GM23338 (cell line): ENCODE results near the gene MARCHF9. TPM values are rescaled to one million over a fixed set of nuclear protein-coding genes. Genes with fewer than 3 reads are reported as not detected.
"Not testable (repeated sequence)": the region's sequence is repeated elsewhere in the genome, so short reads cannot be mapped to it uniquely, and the experiment has no call there.

ENCODE experiments used
- ATAC-seq: fragments of 200-7000 bp; cut with Tn5 transposase; 3 replicates; pipeline ENCODE4 v1.9.1; 2020
- DNase-seq: peaks from one replicate; pipeline ENCODE4 v3.0.0-alpha.2; 2015; ENCODE audit warnings: low spot score
- H2AFZ ChIP-seq: fragments of 200-600 bp; sonication (generic); 2 replicates; pipeline ENCODE4 v1.8.0; 2016; ENCODE audit warnings: antibody characterized with exemption, mild to moderate bottlenecking, moderate library complexity
- H3F3A ChIP-seq: fragments of 200-600 bp; sonication (generic); replicated peaks from 2 replicates; pipeline ENCODE4 v1.8.0; 2017; ENCODE audit warnings: antibody characterized with exemption, mixed run types, low read depth
- H3K27ac ChIP-seq: fragments of 200-600 bp; sonication (generic); 2 replicates; pipeline ENCODE4 v1.6.1; 2016; ENCODE audit warnings: low read depth
- H3K27me3 ChIP-seq: fragments of 200-600 bp; sonication (generic); 2 replicates; pipeline ENCODE4 v1.8.0; 2016; ENCODE audit warnings: mild to moderate bottlenecking, mixed run types, moderate library complexity; ENCODE audit not compliant: insufficient read depth
- H3K36me3 ChIP-seq: fragments of 200-600 bp; sonication (generic); 2 replicates; pipeline ENCODE4 v1.8.0; 2016; ENCODE audit warnings: mild to moderate bottlenecking; ENCODE audit not compliant: insufficient read depth
- H3K4me1 ChIP-seq: fragments of 200-600 bp; sonication (generic); 2 replicates; pipeline ENCODE4 v1.8.0; 2016; ENCODE audit warnings: mild to moderate bottlenecking, moderate library complexity; ENCODE audit not compliant: insufficient read depth
- H3K4me2 ChIP-seq: fragments of 200-600 bp; sonication (generic); 2 replicates; pipeline ENCODE4 v1.7.1; 2017; ENCODE audit warnings: mixed run types
- H3K4me3 ChIP-seq: fragments of 200-600 bp; sonication (generic); 2 replicates; pipeline ENCODE4 v1.6.1; 2016; ENCODE audit warnings: mixed run types
- H3K79me2 ChIP-seq: fragments of 200-600 bp; sonication (generic); replicated peaks from 2 replicates; pipeline ENCODE4 v1.8.0; 2017; ENCODE audit warnings: mild to moderate bottlenecking; ENCODE audit not compliant: insufficient read depth
- H3K9me2 ChIP-seq: fragments of 200-600 bp; sonication (generic); 2 replicates; pipeline ENCODE4 v1.8.0; 2017; ENCODE audit not compliant: insufficient read depth
- H4K20me1 ChIP-seq: fragments of 200-600 bp; sonication (generic); replicated peaks from 2 replicates; pipeline ENCODE4 v1.8.0; 2017; ENCODE audit warnings: mild to moderate bottlenecking; ENCODE audit not compliant: insufficient read depth
- H3K27ac Mint-ChIP-seq: 2 replicates; pipeline ENCODE4 v1.8.0; 2020; ENCODE audit warnings: inconsistent platforms, mild to moderate bottlenecking, moderate library complexity, mixed read lengths
- H3K27me3 Mint-ChIP-seq: 3 replicates; pipeline ENCODE4 v1.8.0; 2022; ENCODE audit warnings: low read depth, mild to moderate bottlenecking, moderate library complexity, mixed read lengths, inconsistent platforms; ENCODE audit not compliant: insufficient read depth, poor library complexity
- H3K36me3 Mint-ChIP-seq: 3 replicates; pipeline ENCODE4 v1.8.0; 2021; ENCODE audit warnings: low read depth, mild to moderate bottlenecking, inconsistent platforms, moderate library complexity, mixed read lengths
- H3K4me1 Mint-ChIP-seq: 3 replicates; pipeline ENCODE4 v1.8.0; 2020; ENCODE audit warnings: mild to moderate bottlenecking, inconsistent platforms, mixed read lengths
- H3K4me3 Mint-ChIP-seq: 3 replicates; pipeline ENCODE4 v1.8.0; 2021; ENCODE audit warnings: moderate library complexity, mild to moderate bottlenecking, inconsistent platforms, mixed read lengths
- H3K9me3 Mint-ChIP-seq: 3 replicates; pipeline ENCODE4 v1.8.0; 2020; ENCODE audit warnings: moderate library complexity, mild to moderate bottlenecking, inconsistent platforms, mixed read lengths
- CREB1 ChIP-seq: fragments of 250-450 bp; sonication (Bioruptor Pico); IDR thresholded peaks from 2 replicates; pipeline ENCODE4 v1.5.0; 2020; ENCODE audit warnings: low read depth, mild to moderate bottlenecking, moderate library complexity
- EZH2phosphoT487 ChIP-seq: fragments of 200-600 bp; sonication (generic); IDR thresholded peaks from one replicate; pipeline ENCODE4 v1.8.1; 2018; ENCODE audit warnings: antibody characterized with exemption; ENCODE audit not compliant: unreplicated experiment
- ZNF462 ChIP-seq: fragments of 250-450 bp; sonication (Bioruptor Pico); IDR thresholded peaks from 2 replicates; pipeline ENCODE4 v1.5.0; 2020; ENCODE audit warnings: mild to moderate bottlenecking, moderate library complexity
- polyA plus RNA-seq: library from polyadenylated mRNA; unstranded; fragments of >200 nt; fragmentation: Nextera tagmentation; extraction: Ambion mirVana; gene quantifications from 2 replicates; pipeline ENCODE4 v1.2.1, GENCODE V29; 2016
- total RNA-seq: library from RNA; depleted of rRNA; stranded (reverse); fragments of >200 nt; shearing (Covaris generic); gene quantifications from 2 replicates; pipeline ENCODE4 v1.2.3, GENCODE V29; 2014

MARCHF9 gene
- total and polyA plus RNA-seq, 2 experiments from 2014 or later: 2.9 to 3.3 TPM

- no peak for TF ChIP-seq ZNF462 (CRISPR knock-in tag)
Observed at GRCh38 chr12:57713209-57713608, 41.7 kb upstream of the MARCHF9 start (continued).

- not testable (repeated sequence) for H2AFZ ChIP-seq, H3K9me2 ChIP-seq, H3K4me1 Mint-ChIP-seq, ATAC-seq, H3K9me3 Mint-ChIP-seq, H4K20me1 ChIP-seq, H3F3A ChIP-seq, H3K27me3 Mint-ChIP-seq, H3K36me3 ChIP-seq, H3K27ac Mint-ChIP-seq, H3K4me3 Mint-ChIP-seq, H3K27me3 ChIP-seq, H3K4me2 ChIP-seq, DNase-seq, H3K4me3 ChIP-seq, H3K4me1 ChIP-seq, H3K27ac ChIP-seq, H3K79me2 ChIP-seq
- peaks cover 19% of the 10 kb centered on the region for H3K36me3 Mint-ChIP-seq
Observed at GRCh38 chr12:57715036-57715748, 39.7 kb upstream of the MARCHF9 start.

DNA sequence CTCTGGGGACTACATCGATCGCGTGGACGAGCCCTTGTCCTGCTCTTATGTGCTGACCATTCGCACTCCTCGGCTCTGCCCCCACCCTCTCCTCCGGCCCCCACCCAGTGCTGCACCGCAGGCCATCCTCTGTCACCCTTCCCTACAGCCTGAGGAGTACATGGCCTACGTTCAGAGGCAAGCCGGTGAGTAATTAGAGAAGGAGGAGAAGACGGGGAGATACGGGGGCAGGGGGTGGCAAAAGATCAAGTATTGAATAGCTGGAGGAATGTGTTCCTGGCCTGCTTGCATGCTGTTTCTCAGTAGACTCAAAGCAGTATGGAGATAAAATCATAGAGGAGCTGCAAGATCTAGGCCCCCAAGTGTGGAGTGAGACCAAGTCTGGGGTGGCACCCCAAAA lies 39.1 kb upstream of the MARCHF9 start:
- no peaks in the 10 kb centered on the region for H3F3A ChIP-seq
- no peaks in the 10 kb centered on the region for H3K4me1 ChIP-seq
- TF ChIP-seq ZNF462 (CRISPR knock-in tag): no peak
- TF ChIP-seq EZH2phosphoT487: no peak
- no peak for TF ChIP-seq CREB1 (CRISPR knock-in tag)
- ATAC-seq: no peak
- Mint-ChIP-seq H3K27ac (no peak overlapping the region), H3K27me3 (peaks cover 3% of the 10 kb centered on the region), H3K9me3 (no peaks in the 10 kb centered on the region), H3K4me3 (no peak overlapping the region), H3K36me3 (peaks cover 19% of the 10 kb centered on the region), H3K4me1 (no peaks in the 10 kb centered on the region; the same call in 2 of the 3 replicates)
- no peaks in the 10 kb centered on the region for H3K79me2 ChIP-seq
- DNase-seq: no peak
- no peak overlapping the region for H3K27ac ChIP-seq
- H3K27me3 ChIP-seq: no peaks in the 10 kb centered on the region
- no peaks in the 10 kb centered on the region for H4K20me1 ChIP-seq
- H2AFZ ChIP-seq: no peak overlapping the region
- H3K4me2 ChIP-seq: no peak overlapping the region
- no peak overlapping the region for H3K4me3 ChIP-seq
- H3K9me2 ChIP-seq: no peaks in the 10 kb centered on the region
- peaks cover 6% of the 10 kb centered on the region; the same call in 1 of the 2 replicates for H3K36me3 ChIP-seq
